WERI-Rb-1 (cell line): ENCODE measurements around the gene TIMM29.
"Not testable (repeated sequence)": the region's sequence is repeated elsewhere in the genome, so short reads cannot be mapped to it uniquely, and the experiment has no call there.

Experiments used
- DNase-seq: peaks from one replicate; pipeline ENCODE4 v3.0.0-alpha.2; 2020
- H3K27ac ChIP-seq: fragments of 250-450 bp; sonication (Bioruptor Pico); 2 replicates; pipeline ENCODE4 v1.5.1; 2020; ENCODE audit warnings: mild to moderate bottlenecking, moderate library complexity
- H3K27me3 ChIP-seq: fragments of 250-450 bp; sonication (Bioruptor Pico); 2 replicates; pipeline ENCODE4 v1.5.1; 2021; ENCODE audit warnings: mild to moderate bottlenecking, low read depth, moderate library complexity; ENCODE audit not compliant: insufficient read depth, severe bottlenecking
- H3K36me3 ChIP-seq: fragments of 250-450 bp; sonication (Bioruptor Pico); 2 replicates; pipeline ENCODE4 v1.5.1; 2020; ENCODE audit warnings: mild to moderate bottlenecking, moderate library complexity
- H3K4me3 ChIP-seq: 2 replicates; pipeline ENCODE4 v1.5.1; 2011; ENCODE audit warnings: low read depth, mild to moderate bottlenecking, control low read depth, low read length
- H3K9me3 ChIP-seq: fragments of 250-450 bp; sonication (Bioruptor Pico); 2 replicates; pipeline ENCODE4 v1.5.1; 2021; ENCODE audit warnings: mild to moderate bottlenecking, moderate library complexity; ENCODE audit not compliant: severe bottlenecking
- TF ChIP-seq, protein P1 (sequence below): IDR thresholded peaks from 2 replicates; pipeline ENCODE4 v1.5.1; 2011; ENCODE audit warnings: low read depth, mild to moderate bottlenecking, control low read depth, inconsistent platforms, low read length

TIMM29 gene

DNA sequence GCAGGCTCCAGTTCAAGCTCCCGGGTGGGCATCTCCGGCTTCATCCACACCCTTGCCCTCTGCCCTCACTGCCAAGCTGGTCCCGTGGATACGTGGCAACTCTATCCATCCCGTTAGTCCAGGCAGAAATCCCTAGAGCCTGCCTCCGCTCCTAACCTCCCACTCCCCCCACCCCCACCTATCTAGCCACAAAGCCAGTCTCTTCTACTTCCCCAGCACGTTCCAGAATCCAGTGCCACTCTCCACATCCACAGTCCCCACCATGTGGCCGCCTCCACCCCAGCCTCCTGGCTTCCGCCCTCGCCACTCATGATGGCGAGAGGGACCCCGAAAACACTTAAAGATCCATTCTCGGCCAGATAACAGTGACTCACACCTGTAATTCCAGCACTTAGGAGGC is 4.0 kb upstream of the TIMM29 start:
- H3K27ac ChIP-seq, result peak overlapping the region; percentile 39; the same call in 1 of the 2 replicates
- DNase-seq, result no peak
- no peaks in the 10 kb centered on the region for H3K27me3 ChIP-seq
- TF ChIP-seq, protein P1, sequence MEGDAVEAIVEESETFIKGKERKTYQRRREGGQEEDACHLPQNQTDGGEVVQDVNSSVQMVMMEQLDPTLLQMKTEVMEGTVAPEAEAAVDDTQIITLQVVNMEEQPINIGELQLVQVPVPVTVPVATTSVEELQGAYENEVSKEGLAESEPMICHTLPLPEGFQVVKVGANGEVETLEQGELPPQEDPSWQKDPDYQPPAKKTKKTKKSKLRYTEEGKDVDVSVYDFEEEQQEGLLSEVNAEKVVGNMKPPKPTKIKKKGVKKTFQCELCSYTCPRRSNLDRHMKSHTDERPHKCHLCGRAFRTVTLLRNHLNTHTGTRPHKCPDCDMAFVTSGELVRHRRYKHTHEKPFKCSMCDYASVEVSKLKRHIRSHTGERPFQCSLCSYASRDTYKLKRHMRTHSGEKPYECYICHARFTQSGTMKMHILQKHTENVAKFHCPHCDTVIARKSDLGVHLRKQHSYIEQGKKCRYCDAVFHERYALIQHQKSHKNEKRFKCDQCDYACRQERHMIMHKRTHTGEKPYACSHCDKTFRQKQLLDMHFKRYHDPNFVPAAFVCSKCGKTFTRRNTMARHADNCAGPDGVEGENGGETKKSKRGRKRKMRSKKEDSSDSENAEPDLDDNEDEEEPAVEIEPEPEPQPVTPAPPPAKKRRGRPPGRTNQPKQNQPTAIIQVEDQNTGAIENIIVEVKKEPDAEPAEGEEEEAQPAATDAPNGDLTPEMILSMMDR, result no peak
- no peaks in the 10 kb centered on the region for H3K9me3 ChIP-seq
- H3K36me3 ChIP-seq, result peaks cover 64% of the 10 kb centered on the region
- no peak overlapping the region for H3K4me3 ChIP-seq

DNA sequence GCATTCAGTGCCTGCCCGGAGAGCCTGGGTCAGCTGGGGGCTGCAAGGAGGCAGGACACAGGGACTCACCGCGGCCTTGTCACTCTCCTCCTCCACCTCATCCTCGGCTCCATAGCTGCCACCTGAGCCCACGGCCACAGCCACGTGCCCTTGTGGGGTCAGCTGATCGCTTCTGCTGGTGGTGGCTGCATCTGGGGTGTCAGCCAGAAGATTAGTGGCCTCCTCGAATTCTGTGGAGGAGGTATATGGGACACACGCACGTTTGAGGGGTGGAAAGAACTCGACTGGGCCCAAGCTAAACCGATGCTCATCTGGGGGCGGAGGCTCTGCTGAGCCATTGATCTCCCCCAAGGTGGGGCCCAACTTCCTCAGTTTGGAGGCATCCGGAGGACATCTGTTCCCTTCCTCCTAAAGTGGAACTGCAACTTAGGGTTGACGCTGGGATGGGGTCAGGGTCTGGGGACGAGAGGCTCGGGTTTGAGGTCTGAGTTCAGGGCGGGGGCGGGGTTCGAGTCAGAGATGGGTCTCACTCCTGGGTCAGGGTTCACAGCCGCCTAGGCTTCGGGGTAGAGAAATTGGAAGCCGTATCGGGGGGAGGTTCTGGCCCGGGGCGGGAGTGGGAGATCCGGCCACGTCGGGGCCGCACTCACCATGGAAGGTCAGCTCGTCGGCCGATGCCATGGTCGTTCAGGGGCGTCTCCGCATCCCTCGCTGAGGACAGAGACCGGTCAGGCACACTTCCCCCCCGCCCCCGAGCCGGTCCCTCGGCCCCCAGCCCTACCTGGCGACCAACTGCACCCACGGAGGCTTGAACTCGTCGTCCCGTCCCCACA is 665 bp upstream of the TIMM29 start:
- H3K4me3 ChIP-seq, result peak overlapping the region; percentile 90
- no peaks in the 10 kb centered on the region for H3K27me3 ChIP-seq
- TF ChIP-seq, protein P1, result no peak
- peak overlapping the region; percentile 85 for H3K27ac ChIP-seq
- no peaks in the 10 kb centered on the region for H3K9me3 ChIP-seq
- peaks cover 55% of the 10 kb centered on the region for H3K36me3 ChIP-seq
- DNase-seq, result no peak

DNA sequence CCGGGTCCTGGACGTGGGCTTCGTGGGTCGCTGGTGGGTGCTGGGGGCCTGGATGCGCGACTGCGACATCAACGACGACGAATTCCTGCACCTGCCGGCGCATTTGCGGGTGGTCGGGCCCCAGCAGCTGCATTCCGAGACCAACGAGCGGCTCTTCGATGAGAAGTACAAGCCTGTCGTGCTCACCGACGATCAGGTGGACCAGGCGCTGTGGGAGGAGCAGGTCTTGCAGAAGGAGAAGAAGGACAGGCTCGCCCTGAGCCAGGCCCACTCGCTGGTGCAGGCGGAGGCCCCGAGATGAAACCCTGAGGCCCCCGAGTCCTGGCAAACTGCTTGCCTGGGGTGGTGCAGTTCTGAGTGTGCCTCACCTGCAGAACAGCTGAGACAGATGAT is 787 bp downstream of the TIMM29 start:
- peak overlapping the region; percentile 90 for H3K4me3 ChIP-seq
- no peak for DNase-seq
- H3K27ac ChIP-seq, result peak overlapping the region; percentile 85
- TF ChIP-seq, protein P1, result no peak
- peaks cover 42% of the 10 kb centered on the region for H3K36me3 ChIP-seq
- H3K9me3 ChIP-seq, result no peaks in the 10 kb centered on the region
- no peaks in the 10 kb centered on the region for H3K27me3 ChIP-seq

DNA sequence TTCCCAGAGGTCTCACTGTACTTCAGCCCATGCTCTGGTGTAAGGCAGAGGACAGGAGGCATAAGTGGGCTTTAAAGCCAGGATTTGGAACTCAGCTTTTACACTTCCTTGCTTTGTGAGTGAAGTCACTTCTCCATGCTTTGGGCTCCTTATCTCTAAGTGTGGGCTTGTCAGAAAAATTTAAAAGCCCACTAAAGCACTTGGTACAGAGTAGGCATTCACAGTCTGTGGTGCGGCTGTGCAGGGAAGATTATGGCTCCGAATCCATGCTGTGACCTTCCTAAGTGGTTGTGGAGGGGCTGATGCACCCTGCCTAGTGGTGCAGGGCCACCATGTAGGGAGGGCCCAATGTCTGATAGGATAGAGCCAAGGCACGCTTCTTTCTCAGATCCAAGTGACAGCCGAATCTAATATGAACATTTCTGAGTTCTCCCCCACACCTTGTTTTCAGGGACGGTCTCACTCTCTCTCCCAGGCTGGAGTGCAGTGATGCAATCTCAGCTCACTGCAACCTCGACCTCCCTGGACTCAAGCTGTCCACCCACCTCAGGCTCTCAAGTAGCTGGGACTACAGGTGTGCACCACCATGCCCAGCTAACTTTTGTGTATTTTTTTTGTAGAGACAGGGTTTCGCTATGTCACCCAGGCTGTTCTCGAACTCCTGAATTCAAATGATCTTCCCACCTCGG is 6.9 kb downstream of the TIMM29 start:
- Histone ChIP-seq H3K4me3 (no peak overlapping the region), H3K27ac (no peak overlapping the region), H3K27me3 (no peaks in the 10 kb centered on the region), H3K9me3 (no peaks in the 10 kb centered on the region), H3K36me3 (peaks cover 17% of the 10 kb centered on the region)
- TF ChIP-seq, protein P1, result no peak
- DNase-seq, result no peak

DNA sequence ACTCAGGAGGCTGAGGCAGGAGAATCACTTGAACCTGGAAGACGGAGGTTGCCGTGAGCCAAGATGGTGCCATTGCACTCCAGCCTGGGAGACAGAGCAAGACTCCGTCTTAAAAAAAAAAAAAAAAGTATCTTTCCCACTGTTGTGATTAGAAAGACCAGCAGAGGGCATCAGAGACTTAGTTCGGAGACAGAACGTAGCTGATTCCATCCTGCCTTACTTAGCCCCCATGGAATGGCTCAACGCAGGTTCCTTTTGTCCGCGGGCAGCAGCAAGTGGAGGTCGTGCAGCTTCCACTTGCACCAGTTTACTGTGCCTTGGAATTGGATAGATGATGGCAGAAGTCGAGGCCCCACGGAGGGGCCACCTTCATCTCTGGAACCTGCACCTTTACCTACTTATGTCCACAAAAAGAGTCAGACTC is 8.1 kb downstream of the TIMM29 start:
- H3K27me3 ChIP-seq, result no peaks in the 10 kb centered on the region
- TF ChIP-seq, protein P1, result peak; percentile 67
- peaks cover 11% of the 10 kb centered on the region for H3K36me3 ChIP-seq
- H3K4me3 ChIP-seq, result no peak overlapping the region
- peak overlapping the region; percentile 53 for H3K27ac ChIP-seq
- peak; percentile 66 for DNase-seq
- no peaks in the 10 kb centered on the region for H3K9me3 ChIP-seq

DNA sequence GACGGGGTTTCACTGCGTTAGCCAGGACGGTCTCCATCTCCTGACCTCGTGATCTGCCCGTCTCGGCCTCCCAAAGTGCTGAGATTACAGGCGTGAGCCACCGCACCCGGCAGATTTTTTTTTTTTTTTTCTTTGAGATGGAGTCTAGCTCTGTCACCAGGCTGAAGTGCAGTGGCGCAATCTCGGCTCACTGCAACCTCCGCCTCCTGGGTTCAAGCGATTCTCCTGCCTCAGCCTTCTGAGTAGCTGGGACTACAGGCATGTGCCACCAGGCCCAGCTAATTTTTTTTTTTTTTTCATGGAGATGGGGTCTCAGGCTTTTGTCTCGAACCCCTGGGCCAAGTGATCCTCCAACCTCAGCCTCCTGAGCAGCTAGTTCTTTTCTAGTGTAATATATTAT is 13.0 kb downstream of the TIMM29 start:
- not testable (repeated sequence) for H3K27ac ChIP-seq, H3K9me3 ChIP-seq, DNase-seq, H3K4me3 ChIP-seq, H3K36me3 ChIP-seq, H3K27me3 ChIP-seq

DNA sequence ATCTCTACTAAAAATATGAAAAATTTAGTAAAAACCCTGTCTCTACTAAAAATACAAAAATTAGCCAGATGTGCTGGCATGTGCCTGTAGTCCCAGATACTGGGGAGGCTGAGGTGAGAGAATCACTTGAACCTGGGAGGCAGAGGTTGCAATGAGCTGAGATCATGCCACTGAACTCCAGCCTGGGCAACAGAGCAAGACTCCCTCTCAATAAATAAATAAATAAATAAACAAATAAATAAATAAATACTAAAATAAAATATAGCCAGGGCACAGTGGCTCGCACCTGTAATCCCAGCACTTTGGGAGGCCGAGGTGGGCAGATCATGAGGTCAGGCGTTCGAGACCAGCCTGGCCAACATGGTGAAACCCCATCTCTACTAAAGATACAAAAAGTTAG is 14.8 kb downstream of the TIMM29 start:
- H3K9me3 ChIP-seq, H3K27me3 ChIP-seq, H3K27ac ChIP-seq, H3K4me3 ChIP-seq, H3K36me3 ChIP-seq, DNase-seq: not testable (repeated sequence)
